Measurements from ENCODE around the gene WDR35.

The WDR35 gene

DNA sequence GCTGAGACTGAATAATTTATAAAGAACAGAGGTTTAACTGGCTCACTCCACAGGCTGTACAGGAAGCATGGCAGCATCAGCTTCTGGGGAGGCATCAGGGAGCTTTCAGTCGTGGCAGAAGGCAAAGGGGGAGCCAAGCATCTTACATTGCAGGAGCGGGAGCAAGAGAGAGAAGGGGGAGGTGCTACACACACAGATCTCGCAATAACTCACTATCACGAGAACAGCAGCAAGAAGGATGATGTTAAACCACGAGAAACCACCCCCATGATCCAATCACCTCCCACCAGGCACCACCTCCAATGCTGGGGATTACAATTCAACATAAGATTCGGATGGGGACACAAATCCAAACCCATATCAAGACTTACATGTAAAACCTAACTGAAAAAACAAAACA, 40.3 kb upstream of the WDR35 start:
- Histone ChIP-seq H3K4me3 (ENCODE audit: low read length) (no peak overlapping the region), H3K27me3 (replicated peaks; ENCODE audit: insufficient read depth, low read length) (no peaks in the 10 kb centered on the region), H3K4me2 (ENCODE audit: low read depth, low read length) (no peak overlapping the region), H3K4me1 (ENCODE audit: low read length) (no peaks in the 10 kb centered on the region), H3K9me3 (replicated peaks; ENCODE audit: insufficient read depth, low read length) (no peaks in the 10 kb centered on the region), H3F3A (ENCODE audit: insufficient read depth, low read length) (no peaks in the 10 kb centered on the region), H3K27ac (ENCODE audit: low read length) (no peak overlapping the region), H3K79me2 (ENCODE audit: low read length) (no peaks in the 10 kb centered on the region), H2AFZ (ENCODE audit: low read length) (no peak overlapping the region), H3K9ac (ENCODE audit: low read length) (no peak overlapping the region), H4K20me1 (ENCODE audit: insufficient read depth, low read length) (no peaks in the 10 kb centered on the region), H3K36me3 (replicated peaks; ENCODE audit: insufficient read depth, low read length) (peaks cover 9% of the 10 kb centered on the region), H3K9me2 (replicated peaks; ENCODE audit: insufficient read depth, low read length) (no peaks in the 10 kb centered on the region)
- TF ChIP-seq, protein P1, sequence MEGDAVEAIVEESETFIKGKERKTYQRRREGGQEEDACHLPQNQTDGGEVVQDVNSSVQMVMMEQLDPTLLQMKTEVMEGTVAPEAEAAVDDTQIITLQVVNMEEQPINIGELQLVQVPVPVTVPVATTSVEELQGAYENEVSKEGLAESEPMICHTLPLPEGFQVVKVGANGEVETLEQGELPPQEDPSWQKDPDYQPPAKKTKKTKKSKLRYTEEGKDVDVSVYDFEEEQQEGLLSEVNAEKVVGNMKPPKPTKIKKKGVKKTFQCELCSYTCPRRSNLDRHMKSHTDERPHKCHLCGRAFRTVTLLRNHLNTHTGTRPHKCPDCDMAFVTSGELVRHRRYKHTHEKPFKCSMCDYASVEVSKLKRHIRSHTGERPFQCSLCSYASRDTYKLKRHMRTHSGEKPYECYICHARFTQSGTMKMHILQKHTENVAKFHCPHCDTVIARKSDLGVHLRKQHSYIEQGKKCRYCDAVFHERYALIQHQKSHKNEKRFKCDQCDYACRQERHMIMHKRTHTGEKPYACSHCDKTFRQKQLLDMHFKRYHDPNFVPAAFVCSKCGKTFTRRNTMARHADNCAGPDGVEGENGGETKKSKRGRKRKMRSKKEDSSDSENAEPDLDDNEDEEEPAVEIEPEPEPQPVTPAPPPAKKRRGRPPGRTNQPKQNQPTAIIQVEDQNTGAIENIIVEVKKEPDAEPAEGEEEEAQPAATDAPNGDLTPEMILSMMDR (IDR thresholded peaks at IDR 0.05; ENCODE audit: low read length) = no peak
- TF ChIP-seq EZH2 (optimal IDR thresholded peaks at IDR 0.05; ENCODE audit: low read depth, low read length) (no peak), EZH2phosphoT487 (IDR thresholded peaks at IDR 0.05; ENCODE audit: low read length) (no peak)
- no peak for DNase-seq

DNA sequence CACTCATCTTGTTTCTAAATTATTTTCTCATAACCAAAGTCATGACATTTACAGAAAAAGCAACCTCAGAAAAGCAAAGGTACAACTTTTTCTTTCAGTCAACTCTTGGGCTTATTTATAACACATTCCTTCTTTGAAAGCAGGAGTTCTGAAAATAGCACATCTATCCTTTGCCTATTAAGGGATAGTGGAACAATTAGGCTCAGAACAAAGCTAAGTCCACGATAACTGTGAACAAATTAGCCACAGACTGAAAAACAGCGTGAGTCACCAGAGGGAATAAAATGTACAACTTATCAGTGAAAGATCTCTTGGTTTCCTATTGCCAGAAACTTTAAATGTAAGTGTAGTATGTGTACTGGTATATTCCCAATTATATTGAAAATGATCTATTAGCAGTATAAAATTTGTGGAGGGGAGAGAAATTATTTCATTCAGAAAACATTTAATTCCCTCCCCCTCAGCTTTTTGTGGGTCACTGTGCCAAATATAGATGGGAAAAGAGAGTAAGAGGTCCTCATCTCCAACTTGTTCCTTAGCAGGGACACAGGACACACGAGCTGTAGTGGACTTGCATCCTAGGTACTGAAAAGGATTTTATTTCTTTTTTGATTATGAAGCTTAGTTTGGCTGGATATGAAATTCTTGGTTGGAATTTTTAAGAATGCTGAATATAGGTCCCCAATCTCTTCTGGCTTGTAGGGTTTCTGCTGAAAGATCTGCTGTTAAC, 38.0 kb upstream of the WDR35 start:
- H4K20me1 ChIP-seq (ENCODE audit: insufficient read depth, low read length) = no peaks in the 10 kb centered on the region
- H2AFZ ChIP-seq (ENCODE audit: low read length) = no peak overlapping the region
- H3K27ac ChIP-seq (ENCODE audit: low read length) = no peak overlapping the region
- no peaks in the 10 kb centered on the region for H3K79me2 ChIP-seq (ENCODE audit: low read length)
- H3K36me3 ChIP-seq (replicated peaks; ENCODE audit: insufficient read depth, low read length) = peaks cover 4% of the 10 kb centered on the region
- H3K9ac ChIP-seq (ENCODE audit: low read length) = no peak overlapping the region
- TF ChIP-seq EZH2phosphoT487 (IDR thresholded peaks at IDR 0.05; ENCODE audit: low read length) (no peak), EZH2 (optimal IDR thresholded peaks at IDR 0.05; ENCODE audit: low read depth, low read length) (no peak)
- TF ChIP-seq, protein P1 (IDR thresholded peaks at IDR 0.05; ENCODE audit: low read length) = no peak
- no peak overlapping the region for H3K4me3 ChIP-seq (ENCODE audit: low read length)
- H3K4me1 ChIP-seq (ENCODE audit: low read length) = no peaks in the 10 kb centered on the region
- H3K9me2 ChIP-seq (replicated peaks; ENCODE audit: insufficient read depth, low read length) = no peaks in the 10 kb centered on the region
- no peaks in the 10 kb centered on the region for H3K27me3 ChIP-seq (replicated peaks; ENCODE audit: insufficient read depth, low read length)
- DNase-seq = no peak
- H3K4me2 ChIP-seq (ENCODE audit: low read depth, low read length) = no peak overlapping the region
- no peaks in the 10 kb centered on the region for H3F3A ChIP-seq (ENCODE audit: insufficient read depth, low read length)
- H3K9me3 ChIP-seq (replicated peaks; ENCODE audit: insufficient read depth, low read length) = no peaks in the 10 kb centered on the region

DNA sequence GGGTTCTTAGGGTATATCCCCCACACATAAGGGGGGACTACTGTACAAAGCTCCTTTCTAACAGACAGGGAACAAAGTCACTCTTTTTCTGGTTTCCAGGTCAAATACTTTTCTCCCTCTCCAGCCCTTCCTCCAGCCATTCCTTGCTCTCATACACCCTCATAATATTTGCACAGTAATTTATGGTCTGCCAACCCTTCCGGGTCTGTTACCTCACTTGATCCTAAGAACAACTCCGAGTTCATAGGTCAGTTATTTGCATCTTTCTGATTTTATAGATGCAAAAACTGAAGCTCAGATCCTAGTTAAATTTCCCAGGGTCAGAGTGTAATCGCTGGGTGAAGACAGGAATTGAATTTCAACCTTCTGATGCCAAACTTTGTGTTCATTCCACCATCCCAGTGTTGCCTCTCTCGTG, 37.4 kb upstream of the WDR35 start:
- no peak overlapping the region for H3K4me3 ChIP-seq (ENCODE audit: low read length)
- peaks cover 4% of the 10 kb centered on the region; the same call in 1 of the 2 replicates for H3K36me3 ChIP-seq (replicated peaks; ENCODE audit: insufficient read depth, low read length)
- H3F3A ChIP-seq (ENCODE audit: insufficient read depth, low read length) = no peaks in the 10 kb centered on the region
- H2AFZ ChIP-seq (ENCODE audit: low read length) = no peak overlapping the region
- no peak for DNase-seq
- H3K9ac ChIP-seq (ENCODE audit: low read length) = no peak overlapping the region
- no peaks in the 10 kb centered on the region for H4K20me1 ChIP-seq (ENCODE audit: insufficient read depth, low read length)
- H3K9me2 ChIP-seq (replicated peaks; ENCODE audit: insufficient read depth, low read length) = no peaks in the 10 kb centered on the region
- H3K27ac ChIP-seq (ENCODE audit: low read length) = no peak overlapping the region
- H3K79me2 ChIP-seq (ENCODE audit: low read length) = no peaks in the 10 kb centered on the region
- H3K27me3 ChIP-seq (replicated peaks; ENCODE audit: insufficient read depth, low read length) = no peaks in the 10 kb centered on the region
- no peak overlapping the region for H3K4me2 ChIP-seq (ENCODE audit: low read depth, low read length)
- H3K9me3 ChIP-seq (replicated peaks; ENCODE audit: insufficient read depth, low read length) = no peaks in the 10 kb centered on the region
- no peaks in the 10 kb centered on the region for H3K4me1 ChIP-seq (ENCODE audit: low read length)
- TF ChIP-seq EZH2phosphoT487 (IDR thresholded peaks at IDR 0.05; ENCODE audit: low read length) = no peak
- no peak for TF ChIP-seq EZH2 (optimal IDR thresholded peaks at IDR 0.05; ENCODE audit: low read depth, low read length)
- TF ChIP-seq, protein P1 (IDR thresholded peaks at IDR 0.05; ENCODE audit: low read length) = no peak

Data from MM.1S (cell line).